ENCODE data around the gene GRIA3.

DNA sequence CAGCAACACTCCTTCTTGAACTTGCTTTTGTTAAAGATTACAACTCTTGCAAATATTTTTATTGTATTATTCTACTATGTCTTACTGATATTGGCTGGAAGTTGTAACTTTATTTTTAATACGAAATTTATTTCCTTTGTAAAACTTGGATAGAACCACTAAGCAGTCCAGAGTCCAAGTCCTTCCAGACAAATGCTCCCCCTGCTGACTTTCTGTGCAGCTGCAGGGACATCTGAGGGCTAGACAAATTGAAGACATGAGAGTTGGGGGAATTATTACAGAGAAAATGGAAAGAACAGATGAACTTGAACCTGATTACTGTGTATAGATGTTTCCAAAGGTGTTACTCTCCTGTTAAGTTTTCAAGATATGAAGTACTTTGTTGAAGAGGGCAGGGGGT, 238.8 kb downstream of the GRIA3 start:
- TF ChIP-seq, protein P1, sequence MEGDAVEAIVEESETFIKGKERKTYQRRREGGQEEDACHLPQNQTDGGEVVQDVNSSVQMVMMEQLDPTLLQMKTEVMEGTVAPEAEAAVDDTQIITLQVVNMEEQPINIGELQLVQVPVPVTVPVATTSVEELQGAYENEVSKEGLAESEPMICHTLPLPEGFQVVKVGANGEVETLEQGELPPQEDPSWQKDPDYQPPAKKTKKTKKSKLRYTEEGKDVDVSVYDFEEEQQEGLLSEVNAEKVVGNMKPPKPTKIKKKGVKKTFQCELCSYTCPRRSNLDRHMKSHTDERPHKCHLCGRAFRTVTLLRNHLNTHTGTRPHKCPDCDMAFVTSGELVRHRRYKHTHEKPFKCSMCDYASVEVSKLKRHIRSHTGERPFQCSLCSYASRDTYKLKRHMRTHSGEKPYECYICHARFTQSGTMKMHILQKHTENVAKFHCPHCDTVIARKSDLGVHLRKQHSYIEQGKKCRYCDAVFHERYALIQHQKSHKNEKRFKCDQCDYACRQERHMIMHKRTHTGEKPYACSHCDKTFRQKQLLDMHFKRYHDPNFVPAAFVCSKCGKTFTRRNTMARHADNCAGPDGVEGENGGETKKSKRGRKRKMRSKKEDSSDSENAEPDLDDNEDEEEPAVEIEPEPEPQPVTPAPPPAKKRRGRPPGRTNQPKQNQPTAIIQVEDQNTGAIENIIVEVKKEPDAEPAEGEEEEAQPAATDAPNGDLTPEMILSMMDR (conservative IDR thresholded peaks at IDR 0.05; ENCODE audit: low read length): peak; percentile 71
- no peak for TF ChIP-seq EZH2phosphoT487 (IDR thresholded peaks at IDR 0.05; ENCODE audit: borderline replicate concordance, low read depth, low read length)

All from OCI-LY7 (cell line).